ACHN (cell line): Measurements from ENCODE around the gene SLCO4A1.

Source experiments
- DNase-seq: peaks from one replicate; pipeline ENCODE4 v3.0.0-alpha.2; 2015
- in situ Hi-C: cut with HindIII; loops from 2 replicates; pipeline ENCODE4 v1.10.0; 2017; ENCODE audit warnings: low sequenced_read_pairs, low pct_ligation_motif_present, low pct_unique_long_range_greater_than_20kb

Gene SLCO4A1

GRCh38 chr20:62714006-62714405, 71.7 kb downstream of the SLCO4A1 start:
- DNase-seq = no peak
- in situ Hi-C loops = no loop called here

GRCh38 chr20:62714799-62715198, 72.5 kb downstream of the SLCO4A1 start:
- DNase-seq = no peak
- in situ Hi-C loops = no loop called here

- in situ Hi-C loops = no loop called here
- DNase-seq = no peak
Measured at GRCh38 chr20:62715201-62715600, 72.9 kb downstream of the SLCO4A1 start.

- in situ Hi-C loops = no loop called here
- DNase-seq = no peak
Measured at GRCh38 chr20:62716198-62716940, 74.1 kb downstream of the SLCO4A1 start.

GRCh38 chr20:62716941-62717310, 74.6 kb downstream of the SLCO4A1 start:
- DNase-seq = no peak
- in situ Hi-C loops = no loop called here

GRCh38 chr20:62717933-62718332, 75.6 kb downstream of the SLCO4A1 start:
- no peak for DNase-seq
- in situ Hi-C loops = no loop called here

- DNase-seq = no peak
- in situ Hi-C loops = no loop called here
Measured at GRCh38 chr20:62718546-62718945, 76.2 kb downstream of the SLCO4A1 start.

- in situ Hi-C loops = no loop called here
- no peak for DNase-seq
Measured at GRCh38 chr20:62719250-62719935, 77.1 kb downstream of the SLCO4A1 start.
